Mesothelial cell of epicardium (in vitro differentiated cells): ENCODE measurements around the gene ATXN1. TPM values are rescaled to one million over a fixed set of nuclear protein-coding genes. Genes with fewer than 3 reads are reported as not detected.

Source experiments
- DNase-seq, 2 experiments: peaks; one replicate each; pipeline ENCODE4 v3.0.0; 2021; ENCODE audit warnings: low spot score in 2 of 2; ENCODE audit not compliant: unreplicated experiment in 2 of 2
- H3K27ac Mint-ChIP-seq: 2 replicates; pipeline ENCODE4 v1.8.0; 2021; ENCODE audit warnings: mixed read lengths
- H3K27me3 Mint-ChIP-seq: 2 replicates; pipeline ENCODE4 v1.8.0; 2021; ENCODE audit warnings: low read depth, mixed read lengths
- H3K36me3 Mint-ChIP-seq: 2 replicates; pipeline ENCODE4 v1.8.0; 2021; ENCODE audit warnings: mixed read lengths
- H3K4me1 Mint-ChIP-seq: 2 replicates; pipeline ENCODE4 v1.8.0; 2021; ENCODE audit warnings: mixed read lengths
- H3K4me3 Mint-ChIP-seq: 2 replicates; pipeline ENCODE4 v1.8.0; 2021; ENCODE audit warnings: mild to moderate bottlenecking, moderate library complexity, mixed read lengths
- H3K9me3 Mint-ChIP-seq: 2 replicates; pipeline ENCODE4 v1.8.0; 2021; ENCODE audit warnings: mixed read lengths
- CTCF ChIP-seq: fragments of 200-600 bp; sonication (generic); IDR thresholded peaks from one replicate; pipeline ENCODE4 v1.5.0; 2021; ENCODE audit warnings: antibody characterized with exemption; ENCODE audit not compliant: unreplicated experiment
- total RNA-seq: library from RNA; stranded (reverse); gene quantifications from 3 replicates; pipeline ENCODE4 v1.2.1, GENCODE V29; 2021

ATXN1 gene
- total RNA-seq, 1 donor from 2014 or later, result 59.5 TPM

- Mint-ChIP-seq H3K4me1 (peaks cover 48% of the 10 kb centered on the region), H3K27ac (no peak overlapping the region), H3K4me3 (no peak overlapping the region), H3K9me3 (no peaks in the 10 kb centered on the region), H3K36me3 (no peaks in the 10 kb centered on the region), H3K27me3 (no peaks in the 10 kb centered on the region)
- no peak for DNase-seq
- TF ChIP-seq CTCF, result no peak
Observed at GRCh38 chr6:16800341-16800740, 39.1 kb upstream of the ATXN1 start.

GRCh38 chr6:16799279-16800193 lies 38.3 kb upstream of the ATXN1 start:
- Mint-ChIP-seq H3K27me3 (no peaks in the 10 kb centered on the region), H3K4me3 (no peak overlapping the region), H3K9me3 (no peaks in the 10 kb centered on the region), H3K4me1 (peaks cover 40% of the 10 kb centered on the region), H3K27ac (peak overlapping the region; percentile 57), H3K36me3 (no peaks in the 10 kb centered on the region)
- TF ChIP-seq CTCF, result no peak
- DNase-seq, result no peak

- Mint-ChIP-seq H3K27ac (no peak overlapping the region), H3K27me3 (no peaks in the 10 kb centered on the region), H3K4me3 (no peak overlapping the region), H3K9me3 (peaks cover 29% of the 10 kb centered on the region), H3K4me1 (no peaks in the 10 kb centered on the region), H3K36me3 (no peaks in the 10 kb centered on the region)
- DNase-seq, result no peak
- TF ChIP-seq CTCF, result no peak
Observed at GRCh38 chr6:16793828-16794412, 32.7 kb upstream of the ATXN1 start.

- Mint-ChIP-seq H3K4me3 (no peak overlapping the region), H3K4me1 (no peaks in the 10 kb centered on the region), H3K36me3 (no peaks in the 10 kb centered on the region), H3K9me3 (peaks cover 29% of the 10 kb centered on the region), H3K27ac (no peak overlapping the region), H3K27me3 (no peaks in the 10 kb centered on the region)
- TF ChIP-seq CTCF, result no peak
- DNase-seq, result no peak
Observed at GRCh38 chr6:16789329-16790038, 28.2 kb upstream of the ATXN1 start.

GRCh38 chr6:16787128-16787682 lies 25.9 kb upstream of the ATXN1 start:
- Mint-ChIP-seq H3K4me3 (no peak overlapping the region), H3K36me3 (no peaks in the 10 kb centered on the region), H3K9me3 (peaks cover 12% of the 10 kb centered on the region), H3K27me3 (no peaks in the 10 kb centered on the region), H3K27ac (no peak overlapping the region), H3K4me1 (peaks cover 4% of the 10 kb centered on the region)
- no peak for DNase-seq
- no peak for TF ChIP-seq CTCF
